ENCODE results near the gene CARMIL1. TPM values are rescaled to one million over a fixed set of nuclear protein-coding genes. Genes with fewer than 3 reads are reported as not detected.
A peak's percentile ranks its signal among the peaks of the same experiment; 100 is the strongest.

The CARMIL1 gene
- total and polyA plus RNA-seq, 5 experiments from 2014 or later = 1.3 to 13.3 (median 1.9) TPM

GRCh38 chr6:25407431-25407830 is 128.3 kb downstream of the CARMIL1 start:
- H3K27ac Mint-ChIP-seq = no peak overlapping the region
- no peak overlapping the region for H3K4me3 Mint-ChIP-seq
- H3K4me1 Mint-ChIP-seq = peaks cover 16 to 38% (median 19%) of the 10 kb centered on the region in 4 donors
- no peak for DNase-seq
- no peaks in the 10 kb centered on the region for H3K9me3 Mint-ChIP-seq
- no peaks in the 10 kb centered on the region for H3K27me3 Mint-ChIP-seq
- ATAC-seq = no peak
- no peaks in the 10 kb centered on the region for H3K36me3 Mint-ChIP-seq
- POLR2A ChIA-PET = interaction anchor here (0.5 to 6.2 kb wide), 3 partner anchors 37 to 117 kb away, joined by 4 to 52 read pairs (median 34); no protein-coding TSS in a partner anchor

DNA sequence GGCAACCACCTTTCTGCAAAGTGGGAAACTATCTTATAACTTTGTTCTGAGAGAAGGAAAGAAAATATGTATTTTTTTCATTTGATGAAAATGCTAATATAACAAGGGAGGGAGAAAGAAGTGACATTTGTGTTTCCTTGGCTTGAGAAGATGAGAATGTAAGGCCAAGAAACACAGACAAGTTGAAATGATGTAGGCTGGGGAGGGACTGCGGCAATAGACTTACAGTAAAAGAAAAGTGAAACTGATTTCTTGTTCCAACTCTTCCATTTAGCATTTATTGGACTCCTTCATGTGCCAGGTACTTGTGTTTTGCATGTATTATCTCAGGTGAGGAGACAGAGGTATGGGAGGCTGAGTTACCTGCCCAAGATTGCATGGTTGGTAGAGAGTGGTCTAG is 130.9 kb downstream of the CARMIL1 start:
- no peaks in the 10 kb centered on the region for H3K36me3 Mint-ChIP-seq

GRCh38 chr6:25411316-25411950 is 132.3 kb downstream of the CARMIL1 start:
- POLR2A ChIA-PET = interaction anchor here (1.8 kb wide), 1 partner anchor 45 kb away, joined by 4 read pairs; no protein-coding TSS in a partner anchor
- H3K4me3 Mint-ChIP-seq = peak overlapping the region in 2 of 10 donors; percentile 4 to 7
- H3K27me3 Mint-ChIP-seq = no peaks in the 10 kb centered on the region
- no peak for DNase-seq
- ATAC-seq = no peak
- H3K27ac Mint-ChIP-seq = peak overlapping the region in 2 of 10 donors; percentile 25 to 39
- H3K9me3 Mint-ChIP-seq = no peaks in the 10 kb centered on the region
- H3K36me3 Mint-ChIP-seq = no peaks in the 10 kb centered on the region
- peaks cover 29 to 54% (median 44%) of the 10 kb centered on the region in 4 donors for H3K4me1 Mint-ChIP-seq

More for the DNA sequence above, 130.9 kb downstream of the CARMIL1 start:
- DNase-seq = peak in 2 of 10 donors; percentile 39
- Mint-ChIP-seq H3K4me1 (peaks cover 24 to 47% (median 38%) of the 10 kb centered on the region in 4 donors), H3K27ac (peak overlapping the region in 9 of 10 donors; percentile 1 to 89 (median 80)), H3K4me3 (peak overlapping the region; percentile 15 to 81 (median 70)), H3K9me3 (no peaks in the 10 kb centered on the region), H3K27me3 (no peaks in the 10 kb centered on the region)
- POLR2A ChIA-PET = no interaction called here
- peak; percentile 45 to 53 for ATAC-seq

DNA sequence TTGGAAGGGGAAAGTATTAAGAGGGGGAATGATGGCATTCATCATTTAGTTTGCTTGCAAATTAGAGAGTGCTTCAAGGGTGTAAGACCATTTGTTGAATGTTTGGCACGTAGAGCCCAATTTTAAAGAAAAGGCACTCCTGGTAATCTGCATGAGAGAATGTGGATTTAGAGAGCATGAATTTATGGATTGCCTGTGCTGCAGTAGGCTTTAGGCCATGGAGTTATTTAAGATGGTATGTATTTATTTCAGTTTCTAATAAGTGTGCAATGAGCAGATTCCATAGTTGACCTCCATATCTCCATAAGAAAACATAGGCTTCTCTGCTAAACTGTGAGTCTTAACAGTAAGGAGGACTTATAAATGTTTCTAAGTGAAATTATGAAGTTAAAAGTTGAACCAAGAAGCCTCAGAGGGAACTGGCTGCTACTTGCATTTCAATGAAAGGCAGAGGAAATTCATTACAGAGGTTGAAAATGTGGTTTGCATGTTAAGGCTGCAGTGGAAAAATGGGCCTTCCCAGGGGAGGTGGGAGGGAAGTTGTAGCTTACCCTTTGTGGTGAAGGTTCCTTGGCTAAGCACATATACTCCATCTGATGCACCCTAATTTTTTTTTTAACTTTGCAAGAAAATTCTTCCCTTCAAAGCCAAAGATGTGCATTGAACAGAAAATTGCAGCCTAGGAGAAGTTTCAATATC is 134.2 kb downstream of the CARMIL1 start:
- peak overlapping the region in 7 of 10 donors; percentile 36 to 89 (median 67) for H3K27ac Mint-ChIP-seq
- H3K27me3 Mint-ChIP-seq = no peaks in the 10 kb centered on the region
- DNase-seq (peak in 1 of 10 donors; percentile 6), ATAC-seq (peak in 1 of 2 donors; percentile 30)
- H3K4me3 Mint-ChIP-seq = peak overlapping the region in 6 of 10 donors; percentile 13 to 67 (median 40)
- no peaks in the 10 kb centered on the region for H3K9me3 Mint-ChIP-seq
- H3K36me3 Mint-ChIP-seq = no peaks in the 10 kb centered on the region
- peaks cover 35 to 68% (median 47%) of the 10 kb centered on the region in 4 donors for H3K4me1 Mint-ChIP-seq
- POLR2A ChIA-PET = interaction anchor here (1.3 to 2.1 kb wide), 3 partner anchors 9 to 46 kb away, joined by 4 to 11 read pairs (median 4); no protein-coding TSS in a partner anchor

GRCh38 chr6:25414168-25414567 is 135.0 kb downstream of the CARMIL1 start:
- Mint-ChIP-seq H3K27ac (peak overlapping the region in 5 of 10 donors; percentile 11 to 69 (median 53)), H3K4me3 (peak overlapping the region in 3 of 10 donors; percentile 41 to 67 (median 60)), H3K4me1 (peaks cover 35 to 66% (median 47%) of the 10 kb centered on the region in 4 donors), H3K27me3 (no peaks in the 10 kb centered on the region), H3K36me3 (no peaks in the 10 kb centered on the region), H3K9me3 (peaks cover 0 to under 1% (median 0%) of the 10 kb centered on the region in 9 donors)
- DNase-seq = no peak
- POLR2A ChIA-PET = interaction anchor here (0.6 to 2.1 kb wide), 3 partner anchors 9 to 43 kb away, joined by 3 to 11 read pairs (median 4); no protein-coding TSS in a partner anchor
- ATAC-seq = no peak

GRCh38 chr6:25414755-25415154 is 135.6 kb downstream of the CARMIL1 start:
- H3K27ac Mint-ChIP-seq = peak overlapping the region in 3 of 10 donors; percentile 24 to 82 (median 76)
- H3K9me3 Mint-ChIP-seq = peaks cover 0 to 5% (median 0%) of the 10 kb centered on the region in 9 donors
- H3K27me3 Mint-ChIP-seq = no peaks in the 10 kb centered on the region
- H3K4me3 Mint-ChIP-seq = no peak overlapping the region
- no peak for DNase-seq
- POLR2A ChIA-PET = interaction anchor here (0.6 to 2.1 kb wide), 3 partner anchors 10 to 44 kb away, joined by 3 to 11 read pairs (median 4); no protein-coding TSS in a partner anchor
- ATAC-seq = no peak
- peaks cover 0 to 5% (median 3%) of the 10 kb centered on the region in 3 donors for H3K36me3 Mint-ChIP-seq
- peaks cover 32 to 60% (median 46%) of the 10 kb centered on the region in 4 donors for H3K4me1 Mint-ChIP-seq

DNA sequence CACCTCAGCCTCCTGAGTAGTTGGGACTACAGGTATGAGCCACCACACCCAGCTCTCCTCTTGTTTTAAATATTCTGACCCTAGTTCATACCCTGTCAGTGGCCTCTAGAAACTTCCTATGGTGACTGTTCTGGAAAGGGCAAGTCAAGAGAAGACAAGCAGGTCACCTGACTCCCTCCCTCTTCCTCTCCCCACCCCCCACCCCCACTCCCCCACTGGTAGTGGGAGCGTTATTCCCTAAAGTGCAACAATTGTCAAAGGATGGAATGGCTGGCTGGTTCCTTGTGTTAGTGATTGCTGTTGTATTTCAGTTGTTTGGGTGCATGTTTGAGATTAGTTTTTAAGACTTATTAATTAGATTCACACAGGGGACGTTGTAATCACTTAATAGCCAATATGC is 136.1 kb downstream of the CARMIL1 start:
- POLR2A ChIA-PET = interaction anchor here (2.1 kb wide), 1 partner anchor 10 kb away, joined by 11 read pairs; no protein-coding TSS in a partner anchor
- Mint-ChIP-seq H3K4me1 (peaks cover 29 to 55% (median 42%) of the 10 kb centered on the region in 4 donors), H3K27me3 (no peaks in the 10 kb centered on the region), H3K27ac (peak overlapping the region in 3 of 10 donors; percentile 7 to 82 (median 49)), H3K4me3 (no peak overlapping the region), H3K9me3 (peaks cover 0 to 7% (median 0%) of the 10 kb centered on the region in 9 donors), H3K36me3 (peaks cover under 1 to 9% (median 5%) of the 10 kb centered on the region in 3 donors)
- ATAC-seq (no peak), DNase-seq (no peak)

DNA sequence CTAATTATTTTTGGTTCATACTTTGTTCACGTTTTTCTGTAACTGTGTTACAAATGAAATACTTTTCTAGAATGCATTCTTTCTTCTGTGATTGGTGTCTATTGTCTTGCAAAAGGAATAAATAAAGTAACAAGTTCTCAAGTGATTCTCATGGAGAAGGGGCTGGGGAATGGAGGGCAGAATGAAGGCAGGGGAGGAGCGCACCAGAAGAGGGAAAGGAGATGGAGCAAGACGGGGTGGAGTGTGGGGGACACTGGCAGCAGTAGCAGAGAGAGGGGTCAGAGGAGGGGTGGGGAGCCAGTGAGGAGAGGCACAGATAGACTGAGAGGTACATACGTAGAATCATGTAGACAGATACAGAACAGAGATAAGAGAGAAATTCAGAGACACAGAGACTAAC is 136.5 kb downstream of the CARMIL1 start:
- Mint-ChIP-seq H3K4me3 (no peak overlapping the region), H3K36me3 (peaks cover 4 to 11% (median 9%) of the 10 kb centered on the region in 3 donors), H3K4me1 (peaks cover 28 to 53% (median 39%) of the 10 kb centered on the region in 4 donors), H3K27ac (peak overlapping the region in 2 of 10 donors; percentile 7 to 16), H3K9me3 (peaks cover 0 to 7% (median 0%) of the 10 kb centered on the region in 9 donors), H3K27me3 (no peaks in the 10 kb centered on the region)
- DNase-seq = no peak
- ATAC-seq = no peak
- POLR2A ChIA-PET = no interaction called here

- ATAC-seq (no peak), DNase-seq (no peak)
- POLR2A ChIA-PET = no interaction called here
- no peak overlapping the region for H3K4me3 Mint-ChIP-seq
- no peaks in the 10 kb centered on the region for H3K27me3 Mint-ChIP-seq
- peaks cover 21 to 45% (median 33%) of the 10 kb centered on the region in 4 donors for H3K4me1 Mint-ChIP-seq
- H3K36me3 Mint-ChIP-seq = peaks cover 4 to 13% (median 11%) of the 10 kb centered on the region in 3 donors
- H3K9me3 Mint-ChIP-seq = peaks cover 0 to 7% (median 0%) of the 10 kb centered on the region in 9 donors
- peak overlapping the region in 2 of 10 donors; percentile 24 to 49 for H3K27ac Mint-ChIP-seq
Measured at GRCh38 chr6:25417046-25417605, 138.0 kb downstream of the CARMIL1 start.

GRCh38 chr6:25418454-25419052 is 139.4 kb downstream of the CARMIL1 start:
- no peak for DNase-seq
- Mint-ChIP-seq H3K4me1 (peaks cover 8 to 40% (median 25%) of the 10 kb centered on the region in 4 donors), H3K27me3 (no peaks in the 10 kb centered on the region), H3K27ac (no peak overlapping the region), H3K36me3 (peaks cover 4 to 13% (median 11%) of the 10 kb centered on the region in 3 donors), H3K4me3 (no peak overlapping the region), H3K9me3 (peaks cover 0 to 7% (median 0%) of the 10 kb centered on the region in 9 donors)
- POLR2A ChIA-PET = no interaction called here
- no peak for ATAC-seq

DNA sequence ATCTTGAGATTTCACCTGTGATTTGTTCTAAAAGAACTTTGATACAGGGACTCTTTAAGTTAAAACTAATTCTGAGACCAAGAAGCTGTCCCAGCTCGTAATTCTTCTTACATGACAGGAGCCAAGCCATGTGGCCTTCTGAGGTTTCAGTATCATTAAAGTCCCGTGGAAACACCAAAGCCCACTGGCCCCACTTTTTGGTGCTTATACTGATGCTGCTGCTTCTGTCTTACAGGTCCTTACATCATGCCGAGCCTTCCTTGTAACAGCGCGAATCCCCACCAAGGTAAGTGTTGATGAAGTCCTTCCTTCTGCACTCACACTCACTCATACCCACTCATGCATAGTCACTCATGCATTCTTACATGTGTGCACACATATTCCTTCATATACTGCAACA is 140.7 kb downstream of the CARMIL1 start:
- Mint-ChIP-seq H3K36me3 (peaks cover 4 to 13% (median 11%) of the 10 kb centered on the region in 3 donors), H3K4me1 (peaks cover 0 to 27% (median 17%) of the 10 kb centered on the region in 4 donors), H3K27me3 (no peaks in the 10 kb centered on the region), H3K27ac (peak overlapping the region in 2 of 10 donors; percentile 29 to 69), H3K9me3 (peaks cover 0 to 7% (median 0%) of the 10 kb centered on the region in 9 donors), H3K4me3 (no peak overlapping the region)
- ATAC-seq (no peak), DNase-seq (no peak)
- POLR2A ChIA-PET = interaction anchor here (1.2 kb wide), 1 partner anchor 22 kb away, joined by 4 read pairs; no protein-coding TSS in a partner anchor
